Measurements from ENCODE around the gene DMRTC2. TPM values are rescaled to one million over a fixed set of nuclear protein-coding genes. Genes with fewer than 3 reads are reported as not detected.

Gene DMRTC2
- total RNA-seq, 4 donors from 2014 or later, result not detected

DNA sequence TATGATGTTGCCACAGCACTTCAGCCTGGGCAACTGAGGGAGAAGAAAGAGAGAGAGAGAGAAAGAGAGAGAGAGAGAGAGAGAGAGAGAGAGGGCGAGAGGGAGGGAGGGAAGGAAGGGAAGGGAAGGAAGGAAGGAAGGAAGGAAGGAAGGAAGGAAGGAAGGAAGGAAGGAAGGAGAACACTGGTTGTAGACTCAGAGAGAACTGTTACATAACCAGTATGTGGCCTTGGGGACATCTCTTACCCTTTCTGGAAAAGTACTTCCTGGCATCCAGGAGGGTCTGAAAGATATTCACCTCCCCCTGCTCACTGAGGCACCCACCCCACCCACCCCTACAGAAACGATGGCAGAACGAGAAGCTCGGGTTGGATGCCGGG is 35.5 kb downstream of the DMRTC2 start:
- 60 to 65% methylated on average over 5 of the region's 5 CpGs for WGBS, 2 donors
- DNase-seq (ENCODE audit: low spot score in 2 of 2), result no peak
- TF ChIP-seq POLR2A (IDR thresholded peaks at IDR 0.05), result no peak
- no peak for TF ChIP-seq EP300 (IDR thresholded peaks at IDR 0.05)
- TF ChIP-seq, protein P1, sequence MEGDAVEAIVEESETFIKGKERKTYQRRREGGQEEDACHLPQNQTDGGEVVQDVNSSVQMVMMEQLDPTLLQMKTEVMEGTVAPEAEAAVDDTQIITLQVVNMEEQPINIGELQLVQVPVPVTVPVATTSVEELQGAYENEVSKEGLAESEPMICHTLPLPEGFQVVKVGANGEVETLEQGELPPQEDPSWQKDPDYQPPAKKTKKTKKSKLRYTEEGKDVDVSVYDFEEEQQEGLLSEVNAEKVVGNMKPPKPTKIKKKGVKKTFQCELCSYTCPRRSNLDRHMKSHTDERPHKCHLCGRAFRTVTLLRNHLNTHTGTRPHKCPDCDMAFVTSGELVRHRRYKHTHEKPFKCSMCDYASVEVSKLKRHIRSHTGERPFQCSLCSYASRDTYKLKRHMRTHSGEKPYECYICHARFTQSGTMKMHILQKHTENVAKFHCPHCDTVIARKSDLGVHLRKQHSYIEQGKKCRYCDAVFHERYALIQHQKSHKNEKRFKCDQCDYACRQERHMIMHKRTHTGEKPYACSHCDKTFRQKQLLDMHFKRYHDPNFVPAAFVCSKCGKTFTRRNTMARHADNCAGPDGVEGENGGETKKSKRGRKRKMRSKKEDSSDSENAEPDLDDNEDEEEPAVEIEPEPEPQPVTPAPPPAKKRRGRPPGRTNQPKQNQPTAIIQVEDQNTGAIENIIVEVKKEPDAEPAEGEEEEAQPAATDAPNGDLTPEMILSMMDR (IDR thresholded peaks at IDR 0.05), result no peak

GRCh38 chr19:41882568-41883462 is 38.0 kb downstream of the DMRTC2 start, which contains the start of gene ARHGEF1:
ARHGEF1 (plus strand) TSS chr19:41883184; CDS start chr19:41888083, 4,899 bp downstream.
- no peak for DNase-seq (ENCODE audit: low spot score in 2 of 2)
- Histone ChIP-seq H3K4me3 (peak within 1 kb of the TSS; percentile 75 to 99 (median 92)), H3K9me3 (no peaks in the 10 kb centered on the region), H3K36me3 (peaks cover 0 to 1% (median 0%) of the 10 kb centered on the region in 3 donors), H3K27ac (peak within 1 kb of the TSS; percentile 47 to 97 (median 86)), H3K4me1 (peaks cover 0 to 44% (median 13%) of the 10 kb centered on the region in 4 donors), H3K27me3 (no peaks in the 10 kb centered on the region)
- 1 to 2% methylated on average over 26 to 50 of the region's 80 CpGs for WGBS, 2 donors
- TF ChIP-seq, protein P1 (IDR thresholded peaks at IDR 0.05), result no peak
- TF ChIP-seq EP300 (IDR thresholded peaks at IDR 0.05) (peak in 1 of 2 donors; percentile 12), POLR2A (IDR thresholded peaks at IDR 0.05) (no peak)

More for the DNA sequence above, 35.5 kb downstream of the DMRTC2 start:
- H3K9me3 ChIP-seq, result no peaks in the 10 kb centered on the region
- H3K4me3 ChIP-seq, result no peak overlapping the region
- peaks cover 0 to 19% (median 9%) of the 10 kb centered on the region in 4 donors for H3K4me1 ChIP-seq
- no peaks in the 10 kb centered on the region for H3K36me3 ChIP-seq
- no peaks in the 10 kb centered on the region for H3K27me3 ChIP-seq
- no peak overlapping the region for H3K27ac ChIP-seq

GRCh38 chr19:41883463-41883820 is 38.6 kb downstream of the DMRTC2 start:
- Histone ChIP-seq H3K27me3 (no peaks in the 10 kb centered on the region), H3K4me1 (peaks cover 0 to 49% (median 13%) of the 10 kb centered on the region in 4 donors), H3K27ac (peak overlapping the region; percentile 47 to 97 (median 86)), H3K4me3 (peak overlapping the region; percentile 75 to 99 (median 92)), H3K9me3 (no peaks in the 10 kb centered on the region), H3K36me3 (peaks cover 0 to 8% (median 0%) of the 10 kb centered on the region in 3 donors)
- WGBS, 2 donors, result 0% methylated on average over 23 of the region's 23 CpGs
- no peak for DNase-seq (ENCODE audit: low spot score in 2 of 2)
- TF ChIP-seq POLR2A (IDR thresholded peaks at IDR 0.05), result no peak
- TF ChIP-seq EP300 (IDR thresholded peaks at IDR 0.05), result no peak
- TF ChIP-seq, protein P1 (IDR thresholded peaks at IDR 0.05), result no peak

GRCh38 chr19:41883821-41884733 is 39.2 kb downstream of the DMRTC2 start:
- WGBS, 2 donors, result 1 to 2% methylated on average over 43 to 48 of the region's 66 CpGs
- Histone ChIP-seq H3K4me1 (peaks cover 0 to 49% (median 13%) of the 10 kb centered on the region in 4 donors), H3K36me3 (peaks cover 0 to 14% (median 0%) of the 10 kb centered on the region in 3 donors), H3K27ac (peak overlapping the region in 3 of 4 donors; percentile 82 to 97 (median 89)), H3K9me3 (no peaks in the 10 kb centered on the region), H3K4me3 (peak overlapping the region; percentile 75 to 99 (median 92)), H3K27me3 (no peaks in the 10 kb centered on the region)
- peak in 1 of 2 donors; percentile 58 for TF ChIP-seq POLR2A (IDR thresholded peaks at IDR 0.05)
- peak; percentile 81 to 93 for TF ChIP-seq EP300 (IDR thresholded peaks at IDR 0.05)
- TF ChIP-seq, protein P1 (IDR thresholded peaks at IDR 0.05), result peak in 2 of 5 experiments; percentile 40 to 63
- peak; percentile 80 to 84 for DNase-seq (ENCODE audit: low spot score in 2 of 2)

Measured in tibial nerve (tissue), 4 donors.